Stimulated activated CD8-positive, alpha-beta memory T cell treated with anti-CD3 and anti-CD28 coated beads, Interleukin-2, amount 100 ng/mL, for 48 hours (primary cell): Measurements from ENCODE around the gene FER1L5.

Source experiments
- DNase-seq, 2 donors: peaks; one replicate each; pipeline ENCODE4 v3.0.0-alpha.2; 2020; ENCODE audit warnings: low read depth in 2 of 2

The FER1L5 gene

DNA sequence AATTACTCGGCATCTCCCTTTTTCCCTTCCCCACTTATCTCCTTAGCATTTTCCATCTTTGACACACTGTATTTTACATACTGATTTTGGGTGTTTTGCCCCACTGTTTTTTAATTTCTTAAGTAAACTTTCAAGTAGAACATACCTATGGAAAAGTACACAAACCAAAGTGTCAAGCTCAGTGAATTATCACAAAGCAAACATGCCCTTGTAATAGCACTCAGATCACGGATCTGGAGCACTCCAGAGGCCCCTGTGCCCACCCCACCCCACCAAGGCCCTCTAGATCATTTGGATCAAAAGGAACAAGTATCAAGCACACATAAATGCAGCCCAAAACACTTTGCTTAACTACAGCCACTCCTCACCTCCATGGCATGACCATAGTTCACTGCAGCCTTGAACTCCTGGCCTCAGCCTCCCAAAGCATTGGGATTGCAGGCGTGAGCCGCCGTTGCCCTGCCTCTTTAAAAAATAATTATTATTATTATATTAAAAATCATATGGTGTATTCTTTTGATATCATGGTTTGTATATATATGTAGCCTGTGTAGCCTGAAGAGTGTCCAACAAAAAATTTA lies 38.1 kb downstream of the FER1L5 start:
- no peak for DNase-seq

DNA sequence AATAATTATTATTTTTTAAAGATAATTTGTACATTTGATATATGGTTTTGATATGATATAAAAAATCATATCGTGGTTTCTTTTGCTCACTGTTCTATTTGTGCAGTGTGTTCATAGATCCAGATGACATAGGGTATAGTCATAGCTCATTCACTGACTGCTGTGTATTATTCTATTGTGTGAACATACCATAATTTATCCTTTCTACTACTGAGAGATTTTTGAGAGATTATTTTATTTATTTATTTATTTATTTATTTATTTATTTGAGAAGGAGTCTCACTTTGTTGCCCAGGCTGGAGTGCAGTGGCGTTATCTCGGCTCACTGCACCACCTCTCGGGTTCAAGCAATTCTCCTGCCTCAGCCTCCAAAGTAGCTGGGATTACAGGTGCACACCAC lies 39.0 kb downstream of the FER1L5 start:
- DNase-seq, result no peak

GRCh38 chr2:96683307-96683706 lies 40.7 kb downstream of the FER1L5 start:
- no peak for DNase-seq

- no peak for DNase-seq
Measured at GRCh38 chr2:96683972-96684820, 41.6 kb downstream of the FER1L5 start.

GRCh38 chr2:96684883-96685576 lies 42.5 kb downstream of the FER1L5 start:
- DNase-seq, result no peak

GRCh38 chr2:96685577-96686459 lies 43.3 kb downstream of the FER1L5 start:
- no peak for DNase-seq

- DNase-seq, result no peak
Measured at GRCh38 chr2:96687266-96687665, 44.7 kb downstream of the FER1L5 start.

DNA sequence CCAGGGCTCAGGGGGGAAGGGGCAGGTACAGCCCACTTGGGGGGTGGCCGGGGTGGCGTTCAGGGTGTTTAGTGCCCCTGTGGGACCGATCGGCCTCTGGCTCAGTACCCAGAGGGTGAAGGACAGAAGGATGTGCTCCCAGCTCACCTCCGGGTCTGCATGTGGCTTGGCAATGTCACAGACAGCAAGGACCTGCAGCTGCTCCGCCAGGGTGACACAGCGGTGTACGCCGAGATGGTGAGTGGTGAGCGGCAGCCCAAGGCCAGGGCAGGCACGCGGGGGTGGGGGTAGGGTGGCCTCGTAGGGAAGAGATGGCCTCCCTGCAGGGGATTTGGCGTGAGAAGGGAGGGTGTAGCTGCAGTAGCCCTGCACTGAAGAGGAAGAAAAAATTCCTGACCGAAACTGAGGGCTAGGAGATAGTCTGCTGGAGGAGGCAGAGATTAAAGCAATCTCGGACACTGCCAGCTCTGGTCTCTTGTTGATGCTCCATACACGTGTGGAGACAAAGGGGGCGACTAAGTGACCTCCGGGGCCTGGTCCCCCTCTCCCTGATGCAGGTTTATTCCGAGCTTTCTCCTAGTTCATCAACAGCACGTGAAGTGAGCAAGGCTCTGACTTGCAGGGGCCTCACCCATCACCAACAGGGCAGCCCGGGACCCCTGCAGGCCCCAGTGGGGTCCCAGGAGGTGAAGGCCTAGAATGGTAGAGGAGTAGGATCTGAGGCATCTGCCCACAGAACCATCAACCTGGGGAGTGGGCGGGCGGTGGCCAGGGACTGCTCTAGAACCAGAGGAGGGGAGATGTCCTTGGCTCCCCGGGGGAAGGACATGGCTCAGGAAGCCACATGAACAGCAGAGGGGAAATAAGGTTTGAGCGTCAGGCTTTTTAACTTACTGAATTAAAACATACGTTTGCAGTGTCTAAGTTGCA lies 45.4 kb downstream of the FER1L5 start:
- DNase-seq, result no peak

- DNase-seq, result no peak
Measured at GRCh38 chr2:96688649-96689430, 46.3 kb downstream of the FER1L5 start.

DNA sequence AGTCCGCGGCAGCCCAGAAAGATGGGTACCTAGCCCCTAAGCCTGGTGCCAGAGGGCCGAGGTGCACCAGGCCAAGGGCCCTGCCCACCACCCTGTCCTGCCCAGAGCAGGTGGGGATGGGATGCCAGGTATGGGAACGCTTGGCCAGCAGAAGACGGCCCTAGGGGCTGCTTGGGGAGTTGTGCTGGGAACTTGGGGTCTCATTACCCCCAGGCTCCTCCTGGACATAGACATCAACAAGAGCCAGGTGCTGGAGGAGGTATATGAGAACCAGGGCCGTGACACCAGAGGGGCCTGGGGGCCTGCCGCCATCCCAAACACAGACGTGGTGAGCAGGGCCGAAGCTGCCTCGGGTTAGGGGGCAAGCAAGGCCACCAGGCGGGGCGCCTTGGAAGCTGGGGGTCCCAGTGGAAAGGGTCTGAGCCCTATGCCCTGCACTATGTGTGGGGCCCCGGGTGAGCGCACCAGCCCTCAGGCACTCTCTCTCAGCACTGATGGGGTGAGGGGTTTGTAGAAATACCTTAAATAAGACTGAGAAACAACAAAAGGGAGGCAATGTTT lies 46.9 kb downstream of the FER1L5 start:
- no peak for DNase-seq

- DNase-seq, result no peak
Measured at GRCh38 chr2:96690306-96691021, 47.9 kb downstream of the FER1L5 start.

DNA sequence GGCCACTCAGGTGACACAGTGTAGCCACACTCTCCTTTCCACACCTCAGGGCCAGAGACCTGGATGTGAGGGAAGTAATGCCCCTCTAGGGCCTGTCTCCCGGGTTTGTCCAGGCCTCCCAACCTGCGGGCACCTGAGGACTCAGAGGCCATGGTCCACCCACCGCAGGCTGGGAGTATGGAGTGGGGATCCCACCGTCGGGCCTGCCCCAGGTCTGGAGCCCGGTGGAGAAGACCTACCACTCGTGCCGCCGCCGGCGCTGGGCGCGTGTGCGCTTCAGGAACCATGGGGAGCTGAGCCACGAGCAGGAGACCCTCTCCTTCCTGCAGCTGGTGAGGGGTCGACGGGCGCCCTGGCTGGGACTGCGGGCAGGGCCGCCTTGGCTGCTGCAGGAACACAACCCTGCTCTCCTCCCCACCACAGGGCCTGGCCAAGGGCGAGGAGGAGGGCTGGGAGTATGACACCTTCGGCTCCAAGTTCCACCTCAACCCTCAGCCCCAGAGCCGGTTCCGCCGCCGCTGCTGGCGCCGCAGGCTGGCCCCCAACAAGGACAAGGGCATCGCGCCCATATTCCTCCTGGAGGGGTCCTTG lies 48.6 kb downstream of the FER1L5 start:
- DNase-seq, result no peak

DNA sequence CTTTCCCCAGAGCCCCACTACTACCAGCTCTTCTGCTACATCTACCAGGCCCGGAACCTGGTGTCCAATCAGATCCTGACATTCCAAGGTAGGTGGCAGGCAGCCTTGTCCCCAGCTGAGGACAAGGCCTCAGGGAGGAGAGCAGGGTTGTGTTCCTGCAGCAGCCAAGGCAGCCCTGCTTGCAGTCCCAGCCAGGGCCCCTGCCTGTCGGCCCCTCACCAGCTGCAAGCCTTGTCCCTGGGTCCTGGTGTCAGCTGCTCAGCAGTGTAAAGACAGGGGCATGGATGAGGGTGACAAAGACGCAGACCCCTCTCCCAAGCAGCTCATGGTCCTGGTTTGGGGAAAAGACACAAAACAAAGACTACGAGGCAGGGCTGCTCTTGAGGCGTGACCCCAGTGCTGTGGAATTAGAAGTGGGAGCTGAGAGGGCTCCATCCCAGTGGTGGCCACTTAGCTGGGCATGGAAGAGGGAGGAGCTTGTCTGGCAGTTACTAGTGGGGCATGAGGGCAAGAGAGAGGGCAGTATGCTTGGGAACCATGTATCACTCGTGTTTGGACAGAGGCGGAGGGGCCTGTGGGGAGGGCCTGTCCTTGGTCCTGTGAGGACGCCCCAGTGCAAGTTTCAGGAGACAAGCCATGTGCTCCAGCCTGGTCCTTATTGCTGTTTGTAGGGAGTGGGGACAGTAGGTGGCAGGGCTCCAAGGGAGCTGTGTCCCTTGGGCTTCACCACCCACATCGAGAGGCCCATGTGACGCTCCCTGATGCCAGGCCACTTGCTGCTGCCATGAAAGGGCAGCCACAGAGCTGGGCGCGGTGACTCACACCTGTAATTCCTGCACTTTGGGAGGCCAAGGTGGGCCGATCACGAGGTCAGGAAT lies 49.8 kb downstream of the FER1L5 start:
- no peak for DNase-seq

- no peak for DNase-seq
Measured at GRCh38 chr2:96693286-96694200, 51.0 kb downstream of the FER1L5 start.

- DNase-seq, result no peak
Measured at GRCh38 chr2:96694279-96694678, 51.7 kb downstream of the FER1L5 start.

DNA sequence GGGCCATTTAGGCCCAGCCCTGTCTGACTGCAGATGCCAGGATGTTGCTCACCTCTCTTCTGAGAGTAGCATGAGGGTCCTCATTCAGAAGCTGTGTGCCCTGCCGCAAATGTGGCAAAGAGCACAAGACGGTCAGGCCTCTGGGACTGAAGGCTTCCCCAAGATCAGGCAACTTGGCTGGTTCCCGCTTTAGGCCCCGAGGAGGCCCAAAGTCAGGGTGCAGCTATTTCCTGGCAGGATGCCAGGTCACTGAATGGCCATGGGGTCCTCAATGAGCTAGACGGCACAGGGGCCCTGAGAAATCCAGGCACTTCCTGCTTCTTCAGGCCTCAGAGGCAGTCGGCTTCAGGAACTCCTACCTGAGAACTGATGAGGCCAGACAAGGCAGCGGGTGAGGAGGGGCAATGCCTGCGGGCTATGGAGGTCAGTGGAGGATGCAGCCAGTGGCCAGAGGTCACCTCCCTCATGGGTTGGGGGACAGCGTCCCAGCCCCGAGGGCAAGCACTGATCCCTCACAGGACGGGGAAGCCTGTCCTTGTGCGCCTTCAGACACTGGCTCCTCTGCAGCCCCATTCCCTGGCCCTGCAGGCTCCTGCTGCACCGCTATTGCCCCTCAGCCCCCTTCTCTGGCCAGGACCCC lies 52.4 kb downstream of the FER1L5 start:
- no peak for DNase-seq
